ENCODE measurements around the gene DAPK1.

The DAPK1 gene

DNA sequence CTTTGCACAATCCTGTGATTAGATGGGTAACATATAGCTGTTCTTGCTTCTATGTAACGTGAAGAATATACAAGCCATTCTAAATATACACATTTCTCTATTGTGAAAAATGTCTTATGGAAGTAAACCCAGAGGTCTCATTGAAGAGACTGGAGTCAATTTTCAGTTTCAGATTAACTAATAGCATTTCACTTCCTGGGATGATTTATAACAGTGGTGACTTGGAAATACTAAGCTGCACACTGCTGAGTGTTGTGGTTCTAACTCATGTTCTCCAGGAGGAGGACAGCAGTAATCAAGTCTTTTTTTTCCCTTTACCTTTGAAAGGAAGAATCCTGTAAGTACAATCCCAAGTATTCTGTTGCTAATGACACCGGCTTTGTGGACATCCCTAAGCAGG lies 231.6 kb downstream of the DAPK1 start:
- DNase-seq: peak; percentile 10
- Histone ChIP-seq H2AFZ (ENCODE audit: low read depth, low read length) (no peak overlapping the region), H2BK15ac (ENCODE audit: low read depth, poor library complexity, severe bottlenecking) (no peak overlapping the region), H3K79me1 (replicated peaks; ENCODE audit: low read length, poor library complexity, severe bottlenecking) (peaks cover 24% of the 10 kb centered on the region), H3K4me3 (ENCODE audit: insufficient read depth in 1 of 2, low read depth in 1 of 2, low read length in 2 of 2) (peak overlapping the region in 1 of 2 experiments; percentile 93), H3K23ac (ENCODE audit: low read length in 2 of 2) (no peak overlapping the region), H2AK5ac (ENCODE audit: low read length, severe bottlenecking) (no peak overlapping the region), H3K4me1 (ENCODE audit: control insufficient read depth, insufficient read depth, low read depth, low read length) (peaks cover 12% of the 10 kb centered on the region), H3K9ac (ENCODE audit: low read length) (peak overlapping the region; percentile 98), H3K14ac (ENCODE audit: low read length in 2 of 2) (no peak overlapping the region), H3K4me2 (ENCODE audit: low read length, poor library complexity, severe bottlenecking) (peak overlapping the region; percentile 3), H3K27ac (ENCODE audit: low read length, poor library complexity, severe bottlenecking) (no peak overlapping the region), H3K9me3 (ENCODE audit: control insufficient read depth, low read length) (no peaks in the 10 kb centered on the region), H2BK5ac (ENCODE audit: low read depth, low read length, poor library complexity, severe bottlenecking) (no peak overlapping the region), H3K4ac (ENCODE audit: low read depth in 1 of 2, low read length in 2 of 2) (no peak overlapping the region), H4K8ac (ENCODE audit: low read length) (no peak overlapping the region), H3K36me3 (ENCODE audit: control insufficient read depth in 1 of 2, insufficient read depth in 2 of 2, low read depth in 1 of 2, low read length in 2 of 2) (peaks cover 19 to 56% of the 10 kb centered on the region in 2 experiments), H2BK12ac (ENCODE audit: low read length in 2 of 2) (no peak overlapping the region), H2BK120ac (ENCODE audit: low read depth, low read length) (no peak overlapping the region), H3K27me3 (ENCODE audit: control insufficient read depth in 1 of 2, insufficient read depth in 1 of 2, low read length in 2 of 2) (no peaks in the 10 kb centered on the region), H3K18ac (ENCODE audit: low read depth in 1 of 2, low read length in 2 of 2) (peak overlapping the region in 1 of 2 experiments; percentile 19), H4K91ac (ENCODE audit: low read length) (no peak overlapping the region)
- WGBS: 100% methylated on average over 1 of the region's 2 CpGs

DNA sequence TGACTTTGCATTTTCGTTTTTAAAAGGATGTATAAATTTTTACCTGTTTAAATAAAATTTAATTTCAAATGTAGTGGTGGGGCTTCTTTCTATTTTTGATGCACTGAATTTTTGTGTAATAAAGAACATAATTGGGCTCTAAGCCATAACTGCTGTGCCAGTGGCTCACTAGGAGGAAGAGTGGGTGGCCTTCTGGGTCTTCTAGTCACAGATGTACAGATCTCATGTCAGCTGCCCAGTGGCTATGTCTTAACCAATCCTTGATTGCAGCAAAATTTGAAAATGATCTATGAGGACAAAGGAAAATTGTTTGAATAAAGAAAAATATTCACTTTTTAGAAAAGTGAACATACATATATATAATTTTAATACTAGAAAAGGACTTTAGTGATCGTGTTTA lies 233.7 kb downstream of the DAPK1 start:
- H3K4me3 ChIP-seq (ENCODE audit: insufficient read depth in 1 of 2, low read depth in 1 of 2, low read length in 2 of 2): peak overlapping the region in 1 of 2 experiments; percentile 93
- no peak overlapping the region for H3K4me2 ChIP-seq (ENCODE audit: low read length, poor library complexity, severe bottlenecking)
- H3K4me1 ChIP-seq (ENCODE audit: control insufficient read depth, insufficient read depth, low read depth, low read length): peaks cover 8% of the 10 kb centered on the region
- H3K14ac ChIP-seq (ENCODE audit: low read length in 2 of 2): no peak overlapping the region
- 100% methylated on average over 1 of the region's 2 CpGs for WGBS
- H2BK15ac ChIP-seq (ENCODE audit: low read depth, poor library complexity, severe bottlenecking): no peak overlapping the region
- H3K79me1 ChIP-seq (replicated peaks; ENCODE audit: low read length, poor library complexity, severe bottlenecking): peaks cover 24% of the 10 kb centered on the region
- H3K9me3 ChIP-seq (ENCODE audit: control insufficient read depth, low read length): no peaks in the 10 kb centered on the region
- no peak overlapping the region for H3K27ac ChIP-seq (ENCODE audit: low read length, poor library complexity, severe bottlenecking)
- no peak overlapping the region for H2AK5ac ChIP-seq (ENCODE audit: low read length, severe bottlenecking)
- no peak overlapping the region for H3K18ac ChIP-seq (ENCODE audit: low read depth in 1 of 2, low read length in 2 of 2)
- no peak overlapping the region for H3K4ac ChIP-seq (ENCODE audit: low read depth in 1 of 2, low read length in 2 of 2)
- peak overlapping the region; percentile 98 for H3K9ac ChIP-seq (ENCODE audit: low read length)
- no peak overlapping the region for H2AFZ ChIP-seq (ENCODE audit: low read depth, low read length)
- no peak overlapping the region for H2BK120ac ChIP-seq (ENCODE audit: low read depth, low read length)
- no peak overlapping the region for H4K8ac ChIP-seq (ENCODE audit: low read length)
- no peak overlapping the region for H2BK5ac ChIP-seq (ENCODE audit: low read depth, low read length, poor library complexity, severe bottlenecking)
- no peak overlapping the region for H3K23ac ChIP-seq (ENCODE audit: low read length in 2 of 2)
- peaks cover 16 to 56% of the 10 kb centered on the region in 2 experiments for H3K36me3 ChIP-seq (ENCODE audit: control insufficient read depth in 1 of 2, insufficient read depth in 2 of 2, low read depth in 1 of 2, low read length in 2 of 2)
- H2BK12ac ChIP-seq (ENCODE audit: low read length in 2 of 2): no peak overlapping the region
- DNase-seq: no peak
- H4K91ac ChIP-seq (ENCODE audit: low read length): no peak overlapping the region
- no peaks in the 10 kb centered on the region for H3K27me3 ChIP-seq (ENCODE audit: control insufficient read depth in 1 of 2, insufficient read depth in 1 of 2, low read length in 2 of 2)

GRCh38 chr9:87732344-87732743 lies 234.7 kb downstream of the DAPK1 start:
- H3K27me3 ChIP-seq (ENCODE audit: control insufficient read depth in 1 of 2, insufficient read depth in 1 of 2, low read length in 2 of 2): no peaks in the 10 kb centered on the region
- H3K14ac ChIP-seq (ENCODE audit: low read length in 2 of 2): no peak overlapping the region
- no peak overlapping the region for H3K18ac ChIP-seq (ENCODE audit: low read depth in 1 of 2, low read length in 2 of 2)
- H2BK5ac ChIP-seq (ENCODE audit: low read depth, low read length, poor library complexity, severe bottlenecking): no peak overlapping the region
- H2AK5ac ChIP-seq (ENCODE audit: low read length, severe bottlenecking): no peak overlapping the region
- no peak overlapping the region for H4K8ac ChIP-seq (ENCODE audit: low read length)
- no peak overlapping the region for H3K4me3 ChIP-seq (ENCODE audit: insufficient read depth in 1 of 2, low read depth in 1 of 2, low read length in 2 of 2)
- no peak overlapping the region for H2AFZ ChIP-seq (ENCODE audit: low read depth, low read length)
- peaks cover 21% of the 10 kb centered on the region for H3K79me1 ChIP-seq (replicated peaks; ENCODE audit: low read length, poor library complexity, severe bottlenecking)
- no peak overlapping the region for H3K27ac ChIP-seq (ENCODE audit: low read length, poor library complexity, severe bottlenecking)
- no peaks in the 10 kb centered on the region for H3K9me3 ChIP-seq (ENCODE audit: control insufficient read depth, low read length)
- no peak overlapping the region for H3K4me2 ChIP-seq (ENCODE audit: low read length, poor library complexity, severe bottlenecking)
- no peak overlapping the region for H4K91ac ChIP-seq (ENCODE audit: low read length)
- H3K23ac ChIP-seq (ENCODE audit: low read length in 2 of 2): no peak overlapping the region
- WGBS: no CpG with 5 or more reads among the region's 1 CpG
- no peak overlapping the region for H3K4ac ChIP-seq (ENCODE audit: low read depth in 1 of 2, low read length in 2 of 2)
- H3K9ac ChIP-seq (ENCODE audit: low read length): peak overlapping the region; percentile 98
- H2BK120ac ChIP-seq (ENCODE audit: low read depth, low read length): no peak overlapping the region
- DNase-seq: no peak
- H3K4me1 ChIP-seq (ENCODE audit: control insufficient read depth, insufficient read depth, low read depth, low read length): peaks cover 1% of the 10 kb centered on the region
- H2BK12ac ChIP-seq (ENCODE audit: low read length in 2 of 2): no peak overlapping the region
- H3K36me3 ChIP-seq (ENCODE audit: control insufficient read depth in 1 of 2, insufficient read depth in 2 of 2, low read depth in 1 of 2, low read length in 2 of 2): peaks cover 15 to 52% of the 10 kb centered on the region in 2 experiments
- no peak overlapping the region for H2BK15ac ChIP-seq (ENCODE audit: low read depth, poor library complexity, severe bottlenecking)

DNA sequence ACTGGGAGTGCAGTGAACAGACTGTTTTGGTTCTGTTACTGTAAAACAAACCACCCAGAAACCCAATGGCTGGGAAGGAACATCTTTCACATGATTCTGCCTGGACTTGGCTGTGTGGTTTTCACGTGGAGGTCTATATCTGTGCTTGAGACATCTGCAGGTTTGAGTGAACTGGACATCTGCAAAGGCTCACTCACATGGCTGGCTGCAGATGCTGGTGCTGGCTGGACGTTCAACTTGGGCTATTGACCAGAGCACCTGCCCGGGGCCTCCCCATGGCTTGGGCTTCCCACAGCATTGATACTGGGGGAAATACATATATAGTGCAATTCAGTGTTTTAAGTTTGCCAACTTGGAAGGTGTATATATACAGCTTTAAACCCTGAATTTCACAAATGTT lies 235.1 kb downstream of the DAPK1 start:
- H4K91ac ChIP-seq (ENCODE audit: low read length): no peak overlapping the region
- H2BK12ac ChIP-seq (ENCODE audit: low read length in 2 of 2): no peak overlapping the region
- H3K9me3 ChIP-seq (ENCODE audit: control insufficient read depth, low read length): no peaks in the 10 kb centered on the region
- no peak overlapping the region for H3K23ac ChIP-seq (ENCODE audit: low read length in 2 of 2)
- no peak overlapping the region for H2BK15ac ChIP-seq (ENCODE audit: low read depth, poor library complexity, severe bottlenecking)
- H3K79me1 ChIP-seq (replicated peaks; ENCODE audit: low read length, poor library complexity, severe bottlenecking): peaks cover 18% of the 10 kb centered on the region
- peak overlapping the region; percentile 98 for H3K9ac ChIP-seq (ENCODE audit: low read length)
- no peak overlapping the region for H3K4me2 ChIP-seq (ENCODE audit: low read length, poor library complexity, severe bottlenecking)
- H3K18ac ChIP-seq (ENCODE audit: low read depth in 1 of 2, low read length in 2 of 2): no peak overlapping the region
- no peak overlapping the region for H2AFZ ChIP-seq (ENCODE audit: low read depth, low read length)
- H3K4me3 ChIP-seq (ENCODE audit: insufficient read depth in 1 of 2, low read depth in 1 of 2, low read length in 2 of 2): no peak overlapping the region
- no peak for DNase-seq
- H3K36me3 ChIP-seq (ENCODE audit: control insufficient read depth in 1 of 2, insufficient read depth in 2 of 2, low read depth in 1 of 2, low read length in 2 of 2): peaks cover 15 to 48% of the 10 kb centered on the region in 2 experiments
- no peaks in the 10 kb centered on the region for H3K27me3 ChIP-seq (ENCODE audit: control insufficient read depth in 1 of 2, insufficient read depth in 1 of 2, low read length in 2 of 2)
- no peak overlapping the region for H3K27ac ChIP-seq (ENCODE audit: low read length, poor library complexity, severe bottlenecking)
- H3K14ac ChIP-seq (ENCODE audit: low read length in 2 of 2): no peak overlapping the region
- no peak overlapping the region for H2AK5ac ChIP-seq (ENCODE audit: low read length, severe bottlenecking)
- H4K8ac ChIP-seq (ENCODE audit: low read length): no peak overlapping the region
- peaks cover 1% of the 10 kb centered on the region for H3K4me1 ChIP-seq (ENCODE audit: control insufficient read depth, insufficient read depth, low read depth, low read length)
- WGBS: 90% methylated on average over 3 of the region's 3 CpGs
- no peak overlapping the region for H3K4ac ChIP-seq (ENCODE audit: low read depth in 1 of 2, low read length in 2 of 2)
- H2BK5ac ChIP-seq (ENCODE audit: low read depth, low read length, poor library complexity, severe bottlenecking): no peak overlapping the region
- H2BK120ac ChIP-seq (ENCODE audit: low read depth, low read length): no peak overlapping the region

Data from mesenchymal stem cell (in vitro differentiated cells and primary cell).